Ishikawa (cell line): Measurements from ENCODE around the gene ST7.
A peak's percentile ranks its signal among the peaks of the same experiment; 100 is the strongest.

Source experiments
- CEBPB ChIP-seq: IDR thresholded peaks from 2 replicates; pipeline ENCODE4 v1.6.1; 2012
- CREB1 ChIP-seq: IDR thresholded peaks from 2 replicates; pipeline ENCODE4 v1.6.1; 2012; ENCODE audit warnings: low read depth
- EGR1 ChIP-seq: IDR thresholded peaks from 2 replicates; pipeline ENCODE4 v1.6.1; 2012
- EP300 ChIP-seq: IDR thresholded peaks from 2 replicates; pipeline ENCODE4 v1.6.1; 2012; ENCODE audit warnings: borderline replicate concordance
- FOXM1 ChIP-seq: IDR thresholded peaks from 2 replicates; pipeline ENCODE4 v1.6.1; 2012; ENCODE audit warnings: low read depth, borderline replicate concordance
- MAX ChIP-seq: IDR thresholded peaks from 2 replicates; pipeline ENCODE4 v1.6.1; 2012
- NFIC ChIP-seq: IDR thresholded peaks from 2 replicates; pipeline ENCODE4 v1.6.1; 2012
- RAD21 ChIP-seq: IDR thresholded peaks from 2 replicates; pipeline ENCODE4 v1.6.1; 2012; ENCODE audit warnings: low read depth
- REST ChIP-seq: IDR thresholded peaks from 2 replicates; pipeline ENCODE4 v1.6.1; 2012; ENCODE audit warnings: low read depth, mild to moderate bottlenecking
- TAF1 ChIP-seq: IDR thresholded peaks from 2 replicates; pipeline ENCODE4 v1.6.1; 2012; ENCODE audit warnings: low read depth, mild to moderate bottlenecking
- TCF12 ChIP-seq: IDR thresholded peaks from 2 replicates; pipeline ENCODE4 v1.6.1; 2012; ENCODE audit warnings: low read depth
- TEAD4 ChIP-seq: IDR thresholded peaks from 2 replicates; pipeline ENCODE4 v1.6.1; 2012
- USF1 ChIP-seq: IDR thresholded peaks from 2 replicates; pipeline ENCODE4 v1.6.1; 2012
- YY1 ChIP-seq: IDR thresholded peaks from 2 replicates; pipeline ENCODE4 v1.6.1; 2012; ENCODE audit warnings: low read depth
- ZBTB7A ChIP-seq: IDR thresholded peaks from 2 replicates; pipeline ENCODE4 v1.6.1; 2012; ENCODE audit warnings: low read depth

The ST7 gene

GRCh38 chr7:116929021-116929420, 24.3 kb upstream of the ST7 start:
- TF ChIP-seq CREB1 (no peak), REST (no peak), RAD21 (no peak), CEBPB (no peak)

GRCh38 chr7:116929914-116930913, 23.1 kb upstream of the ST7 start:
- no peak for TF ChIP-seq ZBTB7A
- TF ChIP-seq YY1: no peak
- TF ChIP-seq RAD21: peak; percentile 93

GRCh38 chr7:116932566-116932965, 20.7 kb upstream of the ST7 start:
- TF ChIP-seq RAD21: no peak
- TF ChIP-seq REST: no peak
- TF ChIP-seq USF1: no peak
- TF ChIP-seq NFIC: no peak
- no peak for TF ChIP-seq TAF1

- TF ChIP-seq RAD21: no peak
- TF ChIP-seq FOXM1: no peak
- TF ChIP-seq MAX: no peak
- no peak for TF ChIP-seq ZBTB7A
These were observed 19.8 kb upstream of the ST7 start for GRCh38 chr7:116933465-116933864.

- TF ChIP-seq YY1 (no peak), EGR1 (no peak), EP300 (no peak), USF1 (no peak), MAX (no peak), ZBTB7A (no peak), REST (no peak), TCF12 (no peak)
These were observed 18.7 kb upstream of the ST7 start for GRCh38 chr7:116934580-116934979.

- no peak for TF ChIP-seq YY1
- TF ChIP-seq FOXM1: no peak
- no peak for TF ChIP-seq TAF1
- no peak for TF ChIP-seq REST
- TF ChIP-seq ZBTB7A: no peak
- no peak for TF ChIP-seq MAX
- TF ChIP-seq EGR1: no peak
- no peak for TF ChIP-seq TEAD4
- TF ChIP-seq USF1: no peak
- no peak for TF ChIP-seq EP300
- no peak for TF ChIP-seq NFIC
These were observed 14.6 kb upstream of the ST7 start for GRCh38 chr7:116938678-116939077.
